Effector memory CD4-positive, alpha-beta T cell (primary cell): ENCODE data around the gene CALR3.
"Not testable (repeated sequence)": the region's sequence is repeated elsewhere in the genome, so short reads cannot be mapped to it uniquely, and the experiment has no call there.

Experiments used
- DNase-seq, 3 donors: peaks; one replicate each; pipeline ENCODE4 v3.0.0-alpha.2; 2020
- H3K27ac ChIP-seq: 2 replicates; pipeline ENCODE4 v1.7.0; 2013; ENCODE audit warnings: mild to moderate bottlenecking, low read length, moderate library complexity; ENCODE audit not compliant: insufficient read depth, poor library complexity, severe bottlenecking
- H3K27me3 ChIP-seq: replicated peaks from 2 replicates; pipeline ENCODE4 v1.7.0; 2013; ENCODE audit warnings: mild to moderate bottlenecking, low read length; ENCODE audit not compliant: insufficient read depth, control insufficient read depth, poor library complexity, severe bottlenecking
- H3K36me3 ChIP-seq: 2 replicates; pipeline ENCODE4 v1.7.0; 2013; ENCODE audit warnings: mild to moderate bottlenecking, low read length, moderate library complexity; ENCODE audit not compliant: control insufficient read depth, insufficient read depth
- H3K4me1 ChIP-seq: 2 replicates; pipeline ENCODE4 v1.7.0; 2013; ENCODE audit warnings: low read length, mild to moderate bottlenecking; ENCODE audit not compliant: control insufficient read depth, insufficient read depth, poor library complexity, severe bottlenecking
- H3K4me3 ChIP-seq: 2 replicates; pipeline ENCODE4 v1.7.0; 2013; ENCODE audit warnings: low read length, low read depth, mild to moderate bottlenecking; ENCODE audit not compliant: insufficient read depth, poor library complexity, severe bottlenecking
- H3K9me3 ChIP-seq: 2 replicates; pipeline ENCODE4 v1.7.0; 2013; ENCODE audit warnings: mild to moderate bottlenecking, low read length, moderate library complexity; ENCODE audit not compliant: control insufficient read depth

The CALR3 gene

DNA sequence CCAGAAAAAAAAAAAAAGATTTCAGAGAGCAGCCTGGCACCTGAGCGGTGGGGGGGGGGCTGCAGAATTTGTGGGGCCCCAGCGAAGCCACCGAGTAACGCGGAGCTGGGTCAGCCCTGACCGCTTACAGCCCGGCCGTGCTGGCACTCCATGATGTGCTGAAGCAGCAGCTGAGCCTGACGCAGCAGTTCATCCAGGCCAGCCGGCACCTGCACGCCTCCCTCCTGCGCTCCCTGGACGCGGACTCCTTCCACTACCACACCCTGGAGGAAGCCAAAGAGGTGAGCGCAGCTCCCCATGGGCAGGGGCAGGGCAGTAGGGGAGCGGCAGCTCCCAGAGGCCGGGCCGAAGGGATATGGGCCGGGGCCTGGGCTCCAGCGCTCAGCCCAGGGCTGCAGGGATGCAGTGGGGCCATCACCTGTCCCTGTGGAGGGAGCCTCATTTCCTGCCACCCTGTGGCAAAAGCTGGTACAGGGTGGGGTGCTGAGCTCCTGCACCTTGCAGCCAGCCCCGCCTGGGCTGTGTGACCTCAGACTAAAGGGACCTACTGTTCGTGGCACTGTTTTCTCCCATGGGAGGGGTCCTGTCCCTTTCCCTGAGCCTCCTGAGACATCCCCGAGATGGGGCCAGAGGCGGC, 18.5 kb upstream of the CALR3 start:
- no peak for DNase-seq
- Histone ChIP-seq H3K27ac (no peak overlapping the region), H3K9me3 (no peaks in the 10 kb centered on the region), H3K4me3 (no peak overlapping the region), H3K27me3 (no peaks in the 10 kb centered on the region), H3K36me3 (peaks cover 22% of the 10 kb centered on the region), H3K4me1 (no peaks in the 10 kb centered on the region)

DNA sequence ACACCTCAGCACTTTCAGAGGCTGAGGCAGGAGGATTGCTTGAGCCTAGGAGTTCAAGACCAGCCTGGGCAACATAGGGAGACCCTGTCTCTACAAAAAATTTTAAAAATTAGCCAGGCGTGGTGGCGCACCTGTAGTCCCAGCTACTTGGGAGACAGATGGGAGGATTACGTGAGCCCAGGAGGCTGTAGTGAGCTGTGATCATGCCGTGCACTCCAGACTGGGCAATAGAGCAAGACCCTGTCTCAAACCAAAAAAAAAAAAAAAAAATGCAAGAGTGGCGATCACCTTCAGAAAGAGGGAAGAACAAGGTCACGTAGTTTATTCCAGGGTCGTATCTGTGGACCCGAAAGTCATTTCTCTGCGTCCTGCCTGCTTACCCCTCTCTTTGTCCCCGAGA, 16.6 kb upstream of the CALR3 start:
- DNase-seq, H3K36me3 ChIP-seq, H3K9me3 ChIP-seq, H3K27me3 ChIP-seq, H3K27ac ChIP-seq, H3K4me1 ChIP-seq, H3K4me3 ChIP-seq: not testable (repeated sequence)

DNA sequence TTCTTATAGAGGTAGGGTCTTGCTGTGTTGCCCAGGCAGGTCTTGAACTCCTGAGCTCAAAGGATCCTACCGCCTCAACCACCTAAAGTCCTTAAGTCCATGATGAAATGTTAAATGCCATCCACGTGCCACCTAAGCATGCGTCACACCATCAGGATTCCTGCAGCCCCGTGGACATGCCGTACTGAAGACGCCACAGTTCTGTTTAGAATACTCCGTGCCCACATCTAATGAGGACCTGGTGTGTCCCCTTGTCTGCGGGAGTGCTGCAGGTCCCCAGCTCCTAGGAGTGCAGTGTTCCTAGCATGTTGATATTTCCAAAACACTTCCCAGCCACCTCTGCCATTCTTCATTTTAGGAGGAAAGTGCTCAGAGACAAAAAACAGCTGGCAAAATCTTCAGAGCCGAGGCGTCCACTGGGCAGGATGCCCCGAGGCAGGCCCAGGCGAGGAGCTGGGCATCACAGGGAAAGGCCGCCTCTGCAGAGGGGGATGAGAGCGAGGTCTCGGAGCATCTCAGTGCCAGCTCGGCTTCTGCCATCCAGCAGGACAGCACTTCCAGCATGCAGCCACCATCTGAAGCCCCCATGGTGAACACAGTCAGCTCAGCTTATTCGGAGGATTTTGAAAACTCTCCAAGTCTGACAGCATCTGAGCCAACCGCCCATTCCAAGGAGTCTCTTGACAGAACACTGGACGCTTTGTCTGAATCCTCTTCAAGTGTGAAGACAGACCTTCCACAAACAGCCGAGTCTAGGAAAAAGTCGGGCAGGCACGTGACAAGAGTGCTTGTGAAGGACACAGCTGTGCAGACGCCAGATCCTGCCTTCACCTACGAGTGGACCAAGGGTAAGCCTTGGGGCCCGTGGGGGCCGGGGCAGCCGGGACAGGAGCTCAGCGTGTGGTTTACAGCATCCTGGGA, 13.4 kb upstream of the CALR3 start:
- Histone ChIP-seq H3K27me3 (no peaks in the 10 kb centered on the region), H3K36me3 (no peaks in the 10 kb centered on the region), H3K27ac (no peak overlapping the region), H3K9me3 (no peaks in the 10 kb centered on the region), H3K4me1 (no peaks in the 10 kb centered on the region), H3K4me3 (no peak overlapping the region)
- DNase-seq = no peak

DNA sequence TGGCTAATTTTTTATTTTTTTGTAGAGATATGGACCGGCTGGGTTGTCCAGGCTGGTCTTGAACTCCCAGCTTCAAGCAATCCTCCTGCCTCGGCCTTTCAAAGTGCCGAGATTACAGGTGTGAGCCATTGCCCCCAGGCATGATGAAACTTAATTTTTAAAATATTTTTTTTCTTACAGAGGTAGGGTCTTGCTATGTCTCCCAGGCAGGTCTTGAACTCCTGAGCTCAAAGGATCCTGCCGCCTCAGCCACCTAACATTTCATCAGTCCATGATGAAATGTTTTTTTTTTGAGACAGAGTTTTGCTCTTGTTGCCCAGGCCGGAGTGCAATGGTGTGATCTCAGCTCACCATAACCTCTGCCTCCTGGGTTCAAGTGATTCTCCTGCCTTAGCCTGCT, 12.6 kb upstream of the CALR3 start:
- no peaks in the 10 kb centered on the region for H3K9me3 ChIP-seq
- H3K4me1 ChIP-seq = no peaks in the 10 kb centered on the region
- H3K27me3 ChIP-seq = no peaks in the 10 kb centered on the region
- H3K27ac ChIP-seq = no peak overlapping the region
- no peak overlapping the region for H3K4me3 ChIP-seq
- DNase-seq = no peak
- H3K36me3 ChIP-seq = no peaks in the 10 kb centered on the region

DNA sequence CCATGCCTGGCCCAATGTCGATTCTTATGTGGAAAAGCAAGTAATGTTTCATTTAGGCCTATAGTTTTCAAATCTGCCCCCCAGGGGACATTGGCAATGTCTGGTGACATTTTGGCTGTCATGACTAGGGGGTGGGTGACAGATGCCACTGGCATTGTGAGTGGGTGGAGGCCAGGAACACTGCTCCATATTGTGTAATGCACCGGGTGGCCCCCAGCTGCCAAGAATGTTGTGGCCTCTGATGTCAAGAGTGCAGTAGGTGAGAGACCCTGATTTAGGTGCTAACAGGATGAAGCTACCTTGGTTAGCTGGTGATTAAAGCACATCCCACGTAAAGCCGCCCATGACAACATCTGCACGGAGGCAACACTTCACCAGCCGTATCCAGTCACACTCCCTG, 11.0 kb upstream of the CALR3 start:
- no peak for DNase-seq
- Histone ChIP-seq H3K4me1 (no peaks in the 10 kb centered on the region), H3K4me3 (no peak overlapping the region), H3K27ac (no peak overlapping the region), H3K27me3 (no peaks in the 10 kb centered on the region), H3K36me3 (no peaks in the 10 kb centered on the region), H3K9me3 (no peaks in the 10 kb centered on the region)

DNA sequence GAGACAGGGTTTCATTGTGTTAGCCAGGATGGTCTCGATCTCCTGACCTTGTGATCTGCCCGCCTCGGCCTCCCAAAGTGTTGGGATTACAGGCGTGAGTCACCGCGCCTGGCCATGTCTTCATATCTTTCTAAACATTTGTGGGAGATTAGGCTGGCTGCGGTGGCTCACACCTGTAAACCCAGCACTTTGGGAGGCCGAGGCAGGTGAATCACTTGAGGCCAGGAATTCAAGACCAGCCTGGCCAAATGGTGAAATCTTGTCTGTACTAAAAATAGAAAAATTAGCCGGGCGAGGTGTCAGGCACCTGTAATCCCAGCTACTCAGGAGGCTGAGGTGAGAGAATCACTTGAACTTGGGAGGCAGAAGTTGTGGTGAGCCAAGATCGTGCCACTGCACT, 10.2 kb upstream of the CALR3 start:
- H3K4me1 ChIP-seq, DNase-seq, H3K36me3 ChIP-seq: not testable (repeated sequence)

DNA sequence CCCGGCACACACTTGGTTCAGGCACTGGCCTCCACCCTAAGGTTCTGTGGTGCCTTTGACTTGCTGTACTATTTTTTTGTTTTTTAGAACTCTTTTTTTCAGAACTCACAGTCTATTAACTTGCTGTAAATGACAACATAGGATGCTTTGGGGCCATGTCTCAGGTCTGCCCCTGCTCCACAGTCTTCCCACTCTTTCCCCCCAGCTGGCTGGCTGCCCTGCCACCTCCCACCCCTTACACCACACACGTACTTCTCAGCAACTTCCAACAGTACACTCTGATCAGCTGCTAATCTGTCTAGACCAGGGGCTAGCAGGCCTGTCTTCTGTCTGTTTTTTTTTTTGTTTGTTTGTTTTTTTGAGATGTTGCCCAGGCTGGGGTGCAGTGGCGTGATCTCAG, 8.3 kb upstream of the CALR3 start:
- H3K27me3 ChIP-seq = no peaks in the 10 kb centered on the region
- H3K36me3 ChIP-seq = no peaks in the 10 kb centered on the region
- no peak for DNase-seq
- H3K27ac ChIP-seq = no peak overlapping the region
- H3K9me3 ChIP-seq = no peaks in the 10 kb centered on the region
- no peak overlapping the region for H3K4me3 ChIP-seq
- H3K4me1 ChIP-seq = no peaks in the 10 kb centered on the region

More for the DNA sequence above, 10.2 kb upstream of the CALR3 start:
- not testable (repeated sequence) for H3K4me3 ChIP-seq, H3K27me3 ChIP-seq, H3K27ac ChIP-seq, H3K9me3 ChIP-seq

DNA sequence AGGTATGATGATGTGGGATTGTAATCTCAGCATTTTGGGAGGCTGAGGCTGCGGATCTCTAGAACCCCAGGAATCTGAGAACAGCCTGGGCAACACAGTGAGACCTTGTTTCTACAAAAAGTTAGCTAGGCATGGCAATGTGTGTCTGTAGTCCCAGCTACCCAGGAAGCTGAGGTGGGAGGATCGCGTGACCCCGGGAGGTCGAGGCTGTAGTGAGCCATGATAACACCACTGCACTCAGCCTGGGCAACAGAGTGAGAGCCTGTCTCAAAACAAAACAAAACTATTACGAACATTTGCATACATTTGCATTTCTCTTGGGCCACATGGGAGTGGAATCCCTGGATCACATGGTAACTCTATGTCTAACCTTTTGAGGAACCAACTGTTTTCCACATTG, 1.9 kb upstream of the CALR3 start:
- Histone ChIP-seq H3K27ac (no peak overlapping the region), H3K4me1 (peaks cover 10% of the 10 kb centered on the region), H3K36me3 (no peaks in the 10 kb centered on the region), H3K27me3 (no peaks in the 10 kb centered on the region), H3K9me3 (no peaks in the 10 kb centered on the region), H3K4me3 (no peak overlapping the region)
- no peak for DNase-seq

DNA sequence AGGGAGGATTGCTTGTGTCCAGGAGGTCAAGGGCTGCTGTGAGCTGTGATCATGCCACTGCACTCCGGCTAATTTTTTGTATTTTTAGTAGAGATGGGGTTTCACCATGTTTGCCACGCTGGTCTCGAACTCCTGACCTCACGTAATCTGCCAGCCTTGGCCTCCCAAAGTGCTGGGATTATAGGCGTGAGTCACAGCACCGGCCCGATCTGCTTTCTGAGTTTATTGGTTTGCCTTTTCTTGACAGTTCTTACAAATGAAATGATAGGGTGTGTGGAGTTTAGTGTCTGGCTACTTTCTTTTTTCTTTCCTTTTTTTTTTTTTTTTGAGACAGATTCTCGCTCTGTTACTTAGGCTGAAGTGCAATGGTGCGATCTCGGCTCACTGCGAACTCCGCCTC, 1.1 kb upstream of the CALR3 start:
- H3K9me3 ChIP-seq = no peaks in the 10 kb centered on the region
- H3K4me3 ChIP-seq = no peak overlapping the region
- no peaks in the 10 kb centered on the region for H3K27me3 ChIP-seq
- H3K27ac ChIP-seq = no peak overlapping the region
- no peak for DNase-seq
- H3K36me3 ChIP-seq = no peaks in the 10 kb centered on the region
- H3K4me1 ChIP-seq = peaks cover 10% of the 10 kb centered on the region

DNA sequence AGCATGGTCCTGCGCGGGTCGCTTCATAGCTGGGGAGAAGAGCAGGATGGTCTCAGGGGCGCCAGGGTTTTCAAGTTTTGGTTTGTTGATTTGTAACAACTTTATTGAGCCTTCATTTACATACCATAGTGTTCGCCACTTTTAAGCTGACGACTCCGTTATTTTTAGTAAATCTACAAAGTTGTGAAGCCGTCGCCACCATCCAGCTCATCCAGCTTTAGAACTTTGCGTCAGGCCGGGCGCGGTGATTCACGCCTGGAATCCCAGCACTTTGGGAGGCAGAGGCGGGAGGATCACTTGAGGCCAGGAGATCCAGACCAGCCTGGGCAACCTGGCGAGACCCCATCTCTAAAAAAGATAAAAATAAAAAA, 631 bp upstream of the CALR3 start:
- DNase-seq = no peak
- H3K4me1 ChIP-seq = peaks cover 10% of the 10 kb centered on the region

More for the DNA sequence above, 631 bp upstream of the CALR3 start:
- peak overlapping the region; percentile 55 for H3K4me3 ChIP-seq
- H3K27me3 ChIP-seq = no peaks in the 10 kb centered on the region
- peak overlapping the region; percentile 61 for H3K27ac ChIP-seq
- no peaks in the 10 kb centered on the region for H3K9me3 ChIP-seq
- no peaks in the 10 kb centered on the region for H3K36me3 ChIP-seq
